ENCODE data around the gene GPT2. TPM values are rescaled to one million over a fixed set of nuclear protein-coding genes. Genes with fewer than 3 reads are reported as not detected.
"Not testable (repeated sequence)": the region's sequence is repeated elsewhere in the genome, so short reads cannot be mapped to it uniquely, and the experiment has no call there.

Gene GPT2
- total RNA-seq, 1 donor from 2014 or later, result 6.2 TPM

- H3K4me3 ChIP-seq, result no peak overlapping the region
- ATAC-seq (no peak), DNase-seq (no peak)
- H3K9me3 ChIP-seq, result no peaks in the 10 kb centered on the region
- H3K4me1 ChIP-seq, result no peaks in the 10 kb centered on the region
- intact Hi-C loops (cut with DNase I), result no loop called here
- H3K27me3 ChIP-seq, result no peaks in the 10 kb centered on the region
- no peaks in the 10 kb centered on the region for H3K36me3 ChIP-seq
- H3K27ac ChIP-seq, result no peak overlapping the region
- TF ChIP-seq CTCF (IDR thresholded peaks at IDR 0.05), result no peak
Measured at GRCh38 chr16:46930861-46931260, 46.7 kb downstream of the GPT2 start.

- Histone ChIP-seq H3K27ac (no peak overlapping the region), H3K4me1 (no peaks in the 10 kb centered on the region), H3K27me3 (no peaks in the 10 kb centered on the region), H3K36me3 (no peaks in the 10 kb centered on the region), H3K4me3 (no peak overlapping the region), H3K9me3 (no peaks in the 10 kb centered on the region)
- intact Hi-C loops (cut with DNase I), result no loop called here
- no peak for DNase-seq
- TF ChIP-seq CTCF (IDR thresholded peaks at IDR 0.05), result no peak
- no peak for ATAC-seq
Measured at GRCh38 chr16:46932802-46933201, 48.6 kb downstream of the GPT2 start.

- no peak overlapping the region for H3K4me3 ChIP-seq
- DNase-seq, result no peak
- H3K27me3 ChIP-seq, result no peaks in the 10 kb centered on the region
- no peaks in the 10 kb centered on the region for H3K4me1 ChIP-seq
- H3K27ac ChIP-seq, result no peak overlapping the region
- H3K36me3 ChIP-seq, result no peaks in the 10 kb centered on the region
- no peaks in the 10 kb centered on the region for H3K9me3 ChIP-seq
- intact Hi-C loops (cut with DNase I), result no loop called here
- TF ChIP-seq CTCF (IDR thresholded peaks at IDR 0.05), result no peak
- ATAC-seq, result no peak
Measured at GRCh38 chr16:46937536-46937935, 53.4 kb downstream of the GPT2 start.

- H3K4me3 ChIP-seq; H3K27ac ChIP-seq; intact Hi-C loops (cut with DNase I); H3K9me3 ChIP-seq; H3K36me3 ChIP-seq; DNase-seq; H3K4me1 ChIP-seq; ATAC-seq; H3K27me3 ChIP-seq: not testable (repeated sequence)
Measured at GRCh38 chr16:46944713-46945112, 60.6 kb downstream of the GPT2 start.

- intact Hi-C loops (cut with DNase I), result no loop called here
Measured at GRCh38 chr16:46947900-46948547, 63.9 kb downstream of the GPT2 start.

More at GRCh38 chr16:46947900-46948547, 63.9 kb downstream of the GPT2 start:
- H3K4me1 ChIP-seq, result no peaks in the 10 kb centered on the region
- no peak overlapping the region for H3K4me3 ChIP-seq
- peak; percentile 72 for ATAC-seq
- peak; percentile 48 for TF ChIP-seq CTCF (IDR thresholded peaks at IDR 0.05)
- no peak for DNase-seq
- H3K27me3 ChIP-seq, result no peaks in the 10 kb centered on the region
- no peak overlapping the region for H3K27ac ChIP-seq
- no peaks in the 10 kb centered on the region for H3K36me3 ChIP-seq
- H3K9me3 ChIP-seq, result no peaks in the 10 kb centered on the region
